Gastrocnemius medialis (tissue), 4 donors: ENCODE results near the gene TNFRSF12A. TPM values are rescaled to one million over a fixed set of nuclear protein-coding genes. Genes with fewer than 3 reads are reported as not detected.
A peak's percentile ranks its signal among the peaks of the same experiment; 100 is the strongest.

Source experiments
- ATAC-seq, 2 donors: fragments of 150-250 bp; one replicate each; pipeline ENCODE4 v1.9.1; 2016
- DNase-seq, 2 donors: peaks; one replicate each; pipeline ENCODE4 v3.0.0-alpha.2; 2019
- H3K27ac ChIP-seq, 4 donors: fragments of 200-600 bp; sonication (generic); 1 replicate in 1 of 4; 2 replicates in 3 of 4; pipeline ENCODE4 v1.5.1; 2016 to 2018; ENCODE audit warnings: mild to moderate bottlenecking in 2 of 4, moderate library complexity in 1 of 4
- H3K27me3 ChIP-seq, 3 donors: fragments of 200-600 bp; sonication (generic) in 2 of 3; 1 replicate in 1 of 3; 2 replicates in 2 of 3; pipeline versions ENCODE4 v1.5.1 to v1.6.0; 2016 to 2019; ENCODE audit warnings: mild to moderate bottlenecking in 1 of 3, moderate library complexity in 1 of 3
- H3K36me3 ChIP-seq, 2 donors: fragments of 200-600 bp; sonication (generic) in 1 of 2; one replicate each; pipeline ENCODE4 v1.5.1; 2017 to 2018
- H3K4me1 ChIP-seq, 2 donors: fragments of 200-600 bp; sonication (generic) in 1 of 2; one replicate each; pipeline ENCODE4 v1.5.1; 2016 to 2017; ENCODE audit warnings: mild to moderate bottlenecking in 2 of 2
- H3K4me3 ChIP-seq, 4 donors: fragments of 200-600 bp; sonication (generic) in 3 of 4; 1 replicate in 1 of 4; 2 replicates in 3 of 4; pipeline ENCODE4 v1.5.1; 2016 to 2019; ENCODE audit warnings: mild to moderate bottlenecking in 2 of 4
- H3K9me3 ChIP-seq, 3 donors: fragments of 200-600 bp; sonication (generic) in 2 of 3; 1 replicate in 1 of 3; 2 replicates in 2 of 3; pipeline ENCODE4 v1.5.1; 2016 to 2019
- CTCF ChIP-seq, 5 experiments: fragments of 450-650 bp in 3 of 5; fragments of 200-600 bp in 2 of 5; sonication (generic) in 2 of 5; IDR thresholded peaks in 4 of 5; conservative IDR thresholded peaks in 1 of 5; 1 replicate in 4 of 5; 2 replicates in 1 of 5; pipeline ENCODE4 v1.5.1; 2016 to 2019; ENCODE audit warnings: antibody characterized with exemption in 5 of 5, mild to moderate bottlenecking in 3 of 5, moderate library complexity in 3 of 5
- POLR2A ChIP-seq, 2 donors: fragments of 450-650 bp; IDR thresholded peaks; one replicate each; pipeline ENCODE4 v1.6.1; 2017; ENCODE audit warnings: antibody characterized with exemption in 2 of 2, mild to moderate bottlenecking in 2 of 2, moderate library complexity in 2 of 2
- in situ Hi-C, 4 donors: fragments of 200-750 bp; cut with MboI; loops; one replicate each; pipeline versions ENCODE4 v1.15.0 to v1.8.0; 2017; ENCODE audit warnings: low sequenced_read_pairs in 4 of 4
- intact Hi-C: fragments of 100-400 bp; cut with DNase I; formaldehyde crosslinking; loops from one replicate; pipeline ENCODE4 v1.15.1; 2023; ENCODE audit warnings: low total_unique reads
- total RNA-seq, 4 donors: library from RNA; depleted of rRNA; stranded (reverse); fragments of >200 nt; gene quantifications; one replicate each; pipeline versions ENCODE4 v1.1.0 to v1.2.3, GENCODE V29; 2016

Gene TNFRSF12A
- total RNA-seq, 4 donors from 2014 or later: 34.0 to 161 (median 85.5) TPM

DNA sequence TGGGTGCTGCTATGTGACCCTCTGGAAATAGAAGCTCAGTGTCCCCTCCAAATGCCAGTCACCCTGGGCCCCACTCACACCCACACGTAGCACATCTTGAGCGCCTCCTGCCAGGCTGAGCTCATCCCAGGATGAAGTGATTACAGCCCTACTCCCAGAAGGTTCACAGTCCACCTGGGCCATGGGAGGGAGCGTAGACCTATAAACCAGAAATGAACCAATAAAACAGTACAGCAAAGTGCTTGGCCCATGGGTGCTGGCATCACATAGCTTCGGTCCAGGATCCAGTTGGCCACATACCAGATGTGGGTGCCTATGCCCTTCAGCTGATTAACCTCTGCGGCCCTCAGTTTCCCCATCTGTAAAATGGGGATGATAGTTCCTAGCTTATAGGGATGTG lies 18.7 kb downstream of the TNFRSF12A start:
- no peak overlapping the region for H3K27ac ChIP-seq
- TF ChIP-seq CTCF (IDR thresholded peaks at IDR 0.05 in 4 of 5, conservative IDR thresholded peaks at IDR 0.05 in 1 of 5): no peak
- no peak overlapping the region for H3K4me3 ChIP-seq
- intact Hi-C loops: no loop called here
- no peaks in the 10 kb centered on the region for H3K9me3 ChIP-seq
- ATAC-seq: no peak
- no peak for DNase-seq
- H3K36me3 ChIP-seq: no peaks in the 10 kb centered on the region
- H3K4me1 ChIP-seq: peaks cover 0 to 4% of the 10 kb centered on the region in 2 donors
- in situ Hi-C loops: no loop called here
- H3K27me3 ChIP-seq: peaks cover 68 to 82% (median 78%) of the 10 kb centered on the region in 3 donors

- Histone ChIP-seq H3K4me1 (peaks cover 0 to 15% of the 10 kb centered on the region in 2 donors), H3K4me3 (no peak overlapping the region), H3K9me3 (no peaks in the 10 kb centered on the region), H3K27ac (no peak overlapping the region), H3K36me3 (no peaks in the 10 kb centered on the region), H3K27me3 (peaks cover 69 to 89% (median 82%) of the 10 kb centered on the region in 3 donors)
- no peak for DNase-seq
- TF ChIP-seq CTCF (IDR thresholded peaks at IDR 0.05 in 4 of 5, conservative IDR thresholded peaks at IDR 0.05 in 1 of 5): no peak
- no peak for TF ChIP-seq POLR2A (IDR thresholded peaks at IDR 0.05)
- in situ Hi-C loops: no loop called here
- no peak for ATAC-seq
- intact Hi-C loops: no loop called here
These were observed 22.2 kb downstream of the TNFRSF12A start for GRCh38 chr16:3042376-3042775.

- H3K4me3 ChIP-seq: no peak overlapping the region
These were observed 24.5 kb downstream of the TNFRSF12A start for GRCh38 chr16:3044708-3045107.

DNA sequence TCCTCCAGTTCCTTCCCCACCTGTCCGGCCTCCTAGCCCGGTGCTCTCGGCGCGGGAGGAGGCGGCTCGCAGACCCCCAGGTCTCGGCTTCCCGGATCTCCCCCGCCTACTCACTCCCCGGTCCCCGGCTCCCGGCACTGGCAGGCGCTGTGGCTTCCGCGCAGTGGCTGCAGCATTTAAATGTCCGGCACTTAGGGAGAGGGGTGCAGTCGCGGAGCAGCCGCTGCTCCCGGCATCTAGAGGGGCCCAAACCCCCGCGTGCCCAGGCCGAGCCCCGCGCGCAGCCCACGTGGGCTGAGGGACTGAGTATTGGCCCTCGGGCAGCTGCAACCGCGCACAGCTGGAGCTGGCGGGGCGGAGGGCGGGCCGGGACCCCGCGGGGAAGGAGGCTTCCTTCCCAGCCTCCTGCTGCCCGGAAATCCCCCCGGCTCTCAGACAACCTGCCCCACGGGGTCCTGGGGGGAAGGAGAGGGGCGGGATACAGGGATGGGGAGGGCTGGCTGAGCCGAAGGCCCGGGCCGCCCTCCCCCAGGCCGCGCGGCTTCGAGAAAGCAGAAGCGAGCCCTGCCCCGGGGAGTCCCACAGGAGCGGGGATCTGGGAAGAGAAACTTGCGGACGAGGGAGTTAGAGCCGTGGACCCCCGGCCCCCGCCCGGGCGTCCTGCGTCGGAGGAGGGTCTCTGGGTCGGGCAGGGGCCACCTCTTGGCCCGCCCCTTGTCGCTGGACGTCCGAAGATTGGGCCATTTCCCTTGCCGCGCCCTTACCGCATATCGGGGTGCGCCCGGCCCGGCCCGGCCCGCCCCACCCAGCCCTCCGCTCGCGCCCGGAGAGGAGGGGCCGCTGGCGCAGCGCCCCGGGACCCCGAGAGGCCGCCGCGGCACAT lies 25.8 kb downstream of the TNFRSF12A start, which contains the start of gene MMP25:
Gene MMP25, plus strand, starts transcription at position 804 of the 883 bp plus-strand sequence. CDS start 357 bp downstream, outside the sequence.
- no peaks in the 10 kb centered on the region for H3K9me3 ChIP-seq
- DNase-seq: no peak
- H3K27me3 ChIP-seq: peaks cover 65 to 78% (median 74%) of the 10 kb centered on the region in 3 donors
- TF ChIP-seq CTCF (IDR thresholded peaks at IDR 0.05 in 4 of 5, conservative IDR thresholded peaks at IDR 0.05 in 1 of 5): no peak
- TF ChIP-seq POLR2A (IDR thresholded peaks at IDR 0.05): no peak
- H3K36me3 ChIP-seq: no peaks in the 10 kb centered on the region
- H3K4me1 ChIP-seq: peaks cover 0 to 15% of the 10 kb centered on the region in 2 donors
- H3K4me3 ChIP-seq: peak within 1 kb of the TSS; percentile 42 to 57 (median 52)
- ATAC-seq: no peak
- intact Hi-C loops: no loop called here
- in situ Hi-C loops: no loop called here
- no peak within 1 kb of the TSS for H3K27ac ChIP-seq

More at GRCh38 chr16:3044708-3045107, 24.5 kb downstream of the TNFRSF12A start:
- Histone ChIP-seq H3K27me3 (peaks cover 62 to 85% (median 81%) of the 10 kb centered on the region in 3 donors), H3K36me3 (no peaks in the 10 kb centered on the region), H3K9me3 (no peaks in the 10 kb centered on the region), H3K27ac (no peak overlapping the region), H3K4me1 (peaks cover 0 to 15% of the 10 kb centered on the region in 2 donors)
- intact Hi-C loops: no loop called here
- DNase-seq: no peak
- in situ Hi-C loops: no loop called here
- ATAC-seq: no peak
- TF ChIP-seq POLR2A (IDR thresholded peaks at IDR 0.05): no peak
- no peak for TF ChIP-seq CTCF (IDR thresholded peaks at IDR 0.05 in 4 of 5, conservative IDR thresholded peaks at IDR 0.05 in 1 of 5)
